Measurements from ENCODE around the gene TIMM17B. TPM values are rescaled to one million over a fixed set of nuclear protein-coding genes. Genes with fewer than 3 reads are reported as not detected.
"Not testable (repeated sequence)": the region's sequence is repeated elsewhere in the genome, so short reads cannot be mapped to it uniquely, and the experiment has no call there.

Gene TIMM17B
- total and polyA plus RNA-seq, 9 donors: 29.0 to 44.4 (median 34.4) TPM

DNA sequence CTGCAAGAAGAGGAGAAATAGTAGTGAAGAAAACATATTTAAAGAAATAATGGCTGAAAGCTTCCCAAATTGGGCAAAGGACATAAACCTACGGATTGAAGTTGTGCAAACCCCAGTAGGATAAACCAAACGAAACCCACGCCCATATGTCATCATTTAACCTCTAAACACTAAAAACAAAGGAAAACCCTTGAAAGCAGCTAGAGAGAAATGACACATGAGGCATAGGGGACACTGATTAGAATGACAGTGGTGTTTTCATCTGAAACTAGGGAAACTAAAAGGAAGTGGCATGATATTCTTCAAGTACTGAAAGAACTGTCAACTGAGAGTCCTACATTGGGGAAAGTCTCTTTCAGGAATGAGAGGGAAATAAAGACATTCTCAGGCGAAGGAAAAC is 20.6 kb downstream of the TIMM17B start:
- H3K9me3 ChIP-seq (replicated peaks; ENCODE audit: control insufficient read depth, low read depth, low read length); H3K27ac ChIP-seq (ENCODE audit: low read length); H3K4me1 ChIP-seq (ENCODE audit: control insufficient read depth, insufficient read depth, low read length); DNase-seq; H3K4me3 ChIP-seq (ENCODE audit: low read length); H3K36me3 ChIP-seq (ENCODE audit: control insufficient read depth, insufficient read depth, low read length); H3K27me3 ChIP-seq (ENCODE audit: control insufficient read depth, insufficient read depth, low read length): not testable (repeated sequence)
- WGBS (ENCODE audit: insufficient coverage): no CpG with 5 or more reads among the region's 4 CpGs

DNA sequence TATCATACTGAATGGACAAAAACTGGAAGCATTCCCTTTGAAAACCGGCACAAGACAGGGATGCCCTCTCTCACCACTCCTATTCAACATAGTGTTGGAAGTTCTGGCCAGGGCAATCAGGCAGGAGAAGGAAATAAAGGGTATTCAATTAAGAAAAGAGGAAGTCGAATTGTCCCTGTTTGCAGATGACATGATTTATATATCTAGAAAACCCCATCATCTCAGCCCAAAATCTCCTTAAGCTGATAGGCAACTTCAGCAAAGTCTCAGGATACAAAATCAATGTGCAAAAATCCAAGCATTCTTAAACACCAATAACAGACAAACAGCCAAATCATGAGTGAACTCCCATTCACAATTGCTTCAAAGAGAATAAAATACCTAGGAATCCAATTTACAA is 25.6 kb downstream of the TIMM17B start:
- H3K4me1 ChIP-seq (ENCODE audit: control insufficient read depth, insufficient read depth, low read length); H3K27me3 ChIP-seq (ENCODE audit: control insufficient read depth, insufficient read depth, low read length); H3K4me3 ChIP-seq (ENCODE audit: low read length); H3K36me3 ChIP-seq (ENCODE audit: control insufficient read depth, insufficient read depth, low read length); H3K27ac ChIP-seq (ENCODE audit: low read length); H3K9me3 ChIP-seq (replicated peaks; ENCODE audit: control insufficient read depth, low read depth, low read length); DNase-seq: not testable (repeated sequence)
- whole genome bisulfite sequencing (ENCODE audit: insufficient coverage): no CpG with 5 or more reads among the region's 2 CpGs

DNA sequence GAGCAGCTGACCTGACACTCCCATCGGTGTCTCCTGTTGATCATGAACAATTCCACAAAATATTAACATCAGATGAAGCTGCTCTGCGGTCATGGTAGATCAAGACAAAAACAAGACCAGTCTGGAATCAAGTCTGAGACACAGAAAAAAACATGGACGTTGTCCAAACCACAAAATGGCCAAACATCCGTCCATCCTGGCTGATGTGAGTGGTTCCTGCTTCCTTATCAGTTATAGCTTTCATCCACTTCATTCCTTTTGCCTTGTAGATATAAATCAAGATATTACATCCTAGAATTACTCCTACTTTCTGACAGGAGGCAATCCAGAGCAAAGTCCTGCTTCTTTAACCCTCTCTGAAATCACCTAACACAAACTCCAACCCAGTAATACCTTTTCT is 33.4 kb downstream of the TIMM17B start:
- Histone ChIP-seq H3K27ac (ENCODE audit: low read length) (no peak overlapping the region), H3K36me3 (ENCODE audit: control insufficient read depth, insufficient read depth, low read length) (no peaks in the 10 kb centered on the region), H3K4me1 (ENCODE audit: control insufficient read depth, insufficient read depth, low read length) (no peaks in the 10 kb centered on the region), H3K27me3 (ENCODE audit: control insufficient read depth, insufficient read depth, low read length) (no peaks in the 10 kb centered on the region), H3K9me3 (replicated peaks; ENCODE audit: control insufficient read depth, low read depth, low read length) (no peaks in the 10 kb centered on the region), H3K4me3 (ENCODE audit: low read length) (no peak overlapping the region)
- WGBS (ENCODE audit: insufficient coverage): 57% methylated on average over 4 of the region's 4 CpGs
- DNase-seq: no peak

DNA sequence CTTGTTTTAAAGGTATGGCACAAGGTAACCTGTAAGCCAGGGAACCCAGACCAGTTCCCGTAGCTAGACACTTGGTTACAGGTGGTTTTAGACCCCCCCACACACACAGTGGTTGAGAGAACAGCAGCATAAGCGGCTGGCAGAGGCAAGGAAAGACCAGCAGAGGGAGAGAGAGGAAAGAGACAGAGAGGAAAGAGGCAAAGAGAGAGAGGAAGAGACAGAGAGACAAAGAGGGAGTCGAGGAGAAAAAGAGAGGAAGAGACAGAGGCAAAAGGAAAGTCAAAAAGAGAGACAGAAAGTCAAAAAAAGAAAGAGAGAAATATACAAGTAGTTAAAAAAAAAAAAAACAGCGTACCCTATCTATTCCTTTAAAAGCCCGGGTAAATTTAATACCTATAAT is 42.7 kb downstream of the TIMM17B start:
- Histone ChIP-seq H3K36me3 (ENCODE audit: control insufficient read depth, insufficient read depth, low read length) (no peaks in the 10 kb centered on the region), H3K27ac (ENCODE audit: low read length) (no peak overlapping the region), H3K4me1 (ENCODE audit: control insufficient read depth, insufficient read depth, low read length) (no peaks in the 10 kb centered on the region), H3K27me3 (ENCODE audit: control insufficient read depth, insufficient read depth, low read length) (peaks cover 2% of the 10 kb centered on the region), H3K9me3 (replicated peaks; ENCODE audit: control insufficient read depth, low read depth, low read length) (no peaks in the 10 kb centered on the region), H3K4me3 (ENCODE audit: low read length) (no peak overlapping the region)
- WGBS (ENCODE audit: insufficient coverage): 33% methylated on average over 1 of the region's 5 CpGs
- no peak for DNase-seq

DNA sequence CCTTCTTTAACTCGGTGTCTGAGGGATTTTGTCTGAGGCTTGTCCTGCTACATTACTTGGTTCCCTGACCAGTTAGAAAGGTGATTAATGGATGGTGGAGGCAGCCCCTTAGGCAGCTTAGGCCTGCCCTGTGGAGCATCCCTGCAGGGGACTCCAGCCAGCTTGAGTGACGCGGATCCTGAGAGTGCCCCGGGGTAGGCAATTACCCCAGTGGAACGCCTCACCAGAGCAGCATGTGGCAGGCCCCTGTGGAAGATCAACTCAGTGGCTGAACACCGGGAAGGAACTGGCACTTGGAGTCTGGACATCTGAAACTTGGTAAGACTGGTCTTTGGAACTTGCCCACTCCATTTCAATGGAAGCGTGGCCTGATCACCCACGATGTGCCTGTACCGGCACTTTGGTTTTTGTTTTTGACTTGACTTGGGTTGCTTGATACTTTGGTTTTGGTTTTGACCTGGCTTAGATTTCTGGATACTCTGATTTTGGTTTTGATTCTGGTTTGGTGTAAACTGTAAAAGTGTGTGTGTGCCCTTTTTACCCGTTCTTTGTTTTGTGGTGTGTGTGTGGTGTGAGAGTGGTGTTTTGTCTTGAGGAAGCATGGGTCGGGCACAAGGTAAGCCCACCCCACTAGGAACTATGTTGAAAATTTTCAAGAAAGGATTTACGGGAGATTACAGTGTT is 43.3 kb downstream of the TIMM17B start:
- not testable (repeated sequence) for H3K27me3 ChIP-seq (ENCODE audit: control insufficient read depth, insufficient read depth, low read length); DNase-seq; H3K9me3 ChIP-seq (replicated peaks; ENCODE audit: control insufficient read depth, low read depth, low read length); H3K27ac ChIP-seq (ENCODE audit: low read length); H3K4me3 ChIP-seq (ENCODE audit: low read length); H3K36me3 ChIP-seq (ENCODE audit: control insufficient read depth, insufficient read depth, low read length); H3K4me1 ChIP-seq (ENCODE audit: control insufficient read depth, insufficient read depth, low read length)
- 92% methylated on average over 7 of the region's 12 CpGs for WGBS (ENCODE audit: insufficient coverage)

DNA sequence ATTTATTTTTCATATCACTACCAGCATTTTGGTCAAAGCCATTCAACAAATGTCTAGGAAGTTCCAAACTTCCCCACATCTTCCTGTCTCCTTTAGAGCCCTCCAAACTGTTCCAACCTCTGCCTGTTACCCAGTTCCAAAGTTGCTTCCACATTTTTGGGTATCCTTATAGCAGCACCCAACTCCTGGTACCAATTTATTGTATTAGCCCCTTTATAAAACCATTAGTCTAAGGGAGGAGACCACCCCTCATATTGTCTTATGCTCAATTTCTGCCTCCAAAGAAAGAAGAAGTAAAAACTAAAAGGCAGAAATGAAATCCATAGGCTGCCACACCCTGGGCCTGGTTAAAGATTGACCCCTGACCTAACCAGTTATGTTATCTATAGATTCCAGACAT is 44.1 kb downstream of the TIMM17B start:
- H3K36me3 ChIP-seq (ENCODE audit: control insufficient read depth, insufficient read depth, low read length); H3K4me1 ChIP-seq (ENCODE audit: control insufficient read depth, insufficient read depth, low read length); H3K9me3 ChIP-seq (replicated peaks; ENCODE audit: control insufficient read depth, low read depth, low read length); H3K4me3 ChIP-seq (ENCODE audit: low read length); DNase-seq; H3K27ac ChIP-seq (ENCODE audit: low read length); H3K27me3 ChIP-seq (ENCODE audit: control insufficient read depth, insufficient read depth, low read length): not testable (repeated sequence)

DNA sequence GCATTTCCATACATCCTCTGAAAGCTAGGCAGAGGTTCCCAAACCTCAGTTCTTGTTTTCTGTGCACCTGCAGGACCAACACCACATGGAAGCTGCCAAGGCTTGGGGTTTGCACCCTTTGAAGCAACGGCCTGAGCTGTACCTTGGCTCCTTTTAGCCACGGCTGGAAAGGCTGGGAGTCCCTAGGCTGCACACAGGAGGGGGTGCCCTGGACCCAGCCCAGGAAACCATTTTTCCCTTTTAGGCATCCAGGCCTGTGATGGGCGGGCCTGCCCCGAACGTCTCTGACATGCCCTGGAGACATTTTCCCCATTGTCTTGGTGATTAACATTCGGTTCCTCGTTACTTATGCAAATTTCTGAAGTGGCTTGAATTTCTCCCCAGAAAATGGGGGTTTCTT is 44.7 kb downstream of the TIMM17B start:
- no peaks in the 10 kb centered on the region for H3K9me3 ChIP-seq (replicated peaks; ENCODE audit: control insufficient read depth, low read depth, low read length)
- WGBS (ENCODE audit: insufficient coverage): 63% methylated on average over 6 of the region's 7 CpGs
- H3K4me3 ChIP-seq (ENCODE audit: low read length): no peak overlapping the region
- no peaks in the 10 kb centered on the region for H3K36me3 ChIP-seq (ENCODE audit: control insufficient read depth, insufficient read depth, low read length)
- no peaks in the 10 kb centered on the region for H3K4me1 ChIP-seq (ENCODE audit: control insufficient read depth, insufficient read depth, low read length)
- DNase-seq: no peak
- peaks cover 2% of the 10 kb centered on the region for H3K27me3 ChIP-seq (ENCODE audit: control insufficient read depth, insufficient read depth, low read length)
- no peak overlapping the region for H3K27ac ChIP-seq (ENCODE audit: low read length)

DNA sequence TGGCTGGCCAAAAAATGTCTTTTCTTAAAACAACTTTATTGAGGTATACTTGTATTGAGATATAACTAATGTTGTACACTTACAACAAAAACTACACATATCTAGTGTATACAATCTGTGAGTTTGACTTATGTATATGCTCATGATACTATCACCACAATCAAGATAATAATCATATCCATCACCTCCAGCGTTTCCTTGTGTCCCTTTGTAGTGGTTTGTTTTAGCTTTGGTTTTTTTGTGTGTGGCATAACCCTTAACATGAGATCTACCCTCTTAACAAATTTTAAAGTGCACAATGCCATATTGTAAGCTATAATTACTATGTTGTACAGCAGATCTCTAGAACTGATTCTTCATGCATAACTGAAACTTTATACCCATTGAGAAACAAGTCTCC is 48.7 kb downstream of the TIMM17B start:
- Histone ChIP-seq H3K27ac (ENCODE audit: low read length) (no peak overlapping the region), H3K27me3 (ENCODE audit: control insufficient read depth, insufficient read depth, low read length) (peaks cover 2% of the 10 kb centered on the region), H3K9me3 (replicated peaks; ENCODE audit: control insufficient read depth, low read depth, low read length) (no peaks in the 10 kb centered on the region), H3K4me3 (ENCODE audit: low read length) (no peak overlapping the region), H3K4me1 (ENCODE audit: control insufficient read depth, insufficient read depth, low read length) (no peaks in the 10 kb centered on the region), H3K36me3 (ENCODE audit: control insufficient read depth, insufficient read depth, low read length) (no peaks in the 10 kb centered on the region)
- DNase-seq: no peak
- WGBS (ENCODE audit: insufficient coverage): no CpG with 5 or more reads among the region's 1 CpG

Other genes with a start within 250 kb of the TIMM17B start
- 2.1 TPM for gene WAS, start 214.0 kb downstream of the TIMM17B start, total RNA-seq
- 1 to 10 TPM; 3.3 to 5.9 (median 4.1) TPM for gene WAS, start 214.0 kb downstream of the TIMM17B start, polyA plus RNA-seq (ENCODE audit: insufficient read depth in 1 of 8, insufficient read length in 8 of 8, low replicate concordance in 1 of 8)
- 3.1 TPM for gene SUV39H1, start 201.0 kb downstream of the TIMM17B start, total RNA-seq
- 1 to 10 TPM; 4.0 to 5.6 (median 4.7) TPM for gene SUV39H1, start 201.0 kb downstream of the TIMM17B start, polyA plus RNA-seq (ENCODE audit: insufficient read depth in 1 of 8, insufficient read length in 8 of 8, low replicate concordance in 1 of 8)
- not detected for gene GLOD5, start 136.0 kb downstream of the TIMM17B start, total RNA-seq
- gene GLOD5, start 136.0 kb downstream of the TIMM17B start, polyA plus RNA-seq (ENCODE audit: insufficient read depth in 1 of 8, insufficient read length in 8 of 8, low replicate concordance in 1 of 8): under 1 TPM in 1 of 8 donors, not detected in 7; 0.50 TPM
- 0.22 TPM for gene GATA1, start 111.2 kb downstream of the TIMM17B start, total RNA-seq
- gene GATA1, start 111.2 kb downstream of the TIMM17B start, polyA plus RNA-seq (ENCODE audit: insufficient read depth in 1 of 8, insufficient read length in 8 of 8, low replicate concordance in 1 of 8): under 1 TPM; 0.30 to 0.98 (median 0.61) TPM
- 78.6 TPM for gene HDAC6, start 95.7 kb downstream of the TIMM17B start, total RNA-seq
- 100 to 1,000 TPM in 3 of 8 donors, 10 to 100 TPM in 5; 73.8 to 112 (median 91.6) TPM for gene HDAC6, start 95.7 kb downstream of the TIMM17B start, polyA plus RNA-seq (ENCODE audit: insufficient read depth in 1 of 8, insufficient read length in 8 of 8, low replicate concordance in 1 of 8)
- not detected for gene ERAS, start 71.3 kb downstream of the TIMM17B start, total RNA-seq
- gene ERAS, start 71.3 kb downstream of the TIMM17B start, polyA plus RNA-seq (ENCODE audit: insufficient read depth in 1 of 8, insufficient read length in 8 of 8, low replicate concordance in 1 of 8): under 1 TPM in 1 of 8 donors, not detected in 7; 0.10 TPM
- not detected for gene PCSK1N, start 62.2 kb downstream of the TIMM17B start, total RNA-seq
- gene PCSK1N, start 62.2 kb downstream of the TIMM17B start, polyA plus RNA-seq (ENCODE audit: insufficient read depth in 1 of 8, insufficient read length in 8 of 8, low replicate concordance in 1 of 8): 1 to 10 TPM in 2 of 8 donors, under 1 TPM in 4, not detected in 2; 0.15 to 5.4 (median 0.26) TPM
- gene PQBP1, start 162 bp upstream of the TIMM17B start, total RNA-seq: 54.4 TPM
- 10 to 100 TPM; 64.2 to 76.6 (median 70.3) TPM for gene PQBP1, start 162 bp upstream of the TIMM17B start, polyA plus RNA-seq (ENCODE audit: insufficient read depth in 1 of 8, insufficient read length in 8 of 8, low replicate concordance in 1 of 8)
- gene SLC35A2, start 13.9 kb upstream of the TIMM17B start, total RNA-seq: 7.7 TPM
- 10 to 100 TPM; 15.9 to 22.1 (median 17.0) TPM for gene SLC35A2, start 13.9 kb upstream of the TIMM17B start, polyA plus RNA-seq (ENCODE audit: insufficient read depth in 1 of 8, insufficient read length in 8 of 8, low replicate concordance in 1 of 8)
- gene PIM2, start 21.3 kb upstream of the TIMM17B start, total RNA-seq: 1.7 TPM
- gene PIM2, start 21.3 kb upstream of the TIMM17B start, polyA plus RNA-seq (ENCODE audit: insufficient read depth in 1 of 8, insufficient read length in 8 of 8, low replicate concordance in 1 of 8): 1 to 10 TPM in 7 of 8 donors, under 1 TPM in 1; 0.92 to 2.3 (median 1.7) TPM
- gene OTUD5, start 59.8 kb upstream of the TIMM17B start, total RNA-seq: 18.9 TPM
- 10 to 100 TPM; 37.5 to 45.2 (median 38.4) TPM for gene OTUD5, start 59.8 kb upstream of the TIMM17B start, polyA plus RNA-seq (ENCODE audit: insufficient read depth in 1 of 8, insufficient read length in 8 of 8, low replicate concordance in 1 of 8)
- gene KCND1, start 74.1 kb upstream of the TIMM17B start, total RNA-seq: 0.66 TPM
- 1 to 10 TPM in 4 of 8 donors, under 1 TPM in 4; 0.72 to 1.7 (median 1.0) TPM for gene KCND1, start 74.1 kb upstream of the TIMM17B start, polyA plus RNA-seq (ENCODE audit: insufficient read depth in 1 of 8, insufficient read length in 8 of 8, low replicate concordance in 1 of 8)
- 9.9 TPM for gene GRIPAP1, start 104.5 kb upstream of the TIMM17B start, total RNA-seq
- 10 to 100 TPM; 18.0 to 26.0 (median 22.3) TPM for gene GRIPAP1, start 104.5 kb upstream of the TIMM17B start, polyA plus RNA-seq (ENCODE audit: insufficient read depth in 1 of 8, insufficient read length in 8 of 8, low replicate concordance in 1 of 8)
- 10.8 TPM for gene TFE3, start 145.6 kb upstream of the TIMM17B start, total RNA-seq
- gene TFE3, start 145.6 kb upstream of the TIMM17B start, polyA plus RNA-seq (ENCODE audit: insufficient read depth in 1 of 8, insufficient read length in 8 of 8, low replicate concordance in 1 of 8): 10 to 100 TPM; 20.5 to 27.3 (median 21.4) TPM
- gene CCDC120, start 161.2 kb upstream of the TIMM17B start, total RNA-seq: 0.98 TPM
- 1 to 10 TPM; 3.3 to 6.0 (median 4.1) TPM for gene CCDC120, start 161.2 kb upstream of the TIMM17B start, polyA plus RNA-seq (ENCODE audit: insufficient read depth in 1 of 8, insufficient read length in 8 of 8, low replicate concordance in 1 of 8)
- gene PRAF2, start 176.2 kb upstream of the TIMM17B start, total RNA-seq: 4.2 TPM
- gene PRAF2, start 176.2 kb upstream of the TIMM17B start, polyA plus RNA-seq (ENCODE audit: insufficient read depth in 1 of 8, insufficient read length in 8 of 8, low replicate concordance in 1 of 8): 10 to 100 TPM; 19.3 to 29.8 (median 23.0) TPM
- 25.5 TPM for gene WDR45, start 182.1 kb upstream of the TIMM17B start, total RNA-seq
- gene WDR45, start 182.1 kb upstream of the TIMM17B start, polyA plus RNA-seq (ENCODE audit: insufficient read depth in 1 of 8, insufficient read length in 8 of 8, low replicate concordance in 1 of 8): 10 to 100 TPM; 34.1 to 39.1 (median 36.6) TPM
- gene GPKOW, start 226.0 kb upstream of the TIMM17B start, total RNA-seq: 20.7 TPM
- gene GPKOW, start 226.0 kb upstream of the TIMM17B start, polyA plus RNA-seq (ENCODE audit: insufficient read depth in 1 of 8, insufficient read length in 8 of 8, low replicate concordance in 1 of 8): 10 to 100 TPM; 18.3 to 19.6 (median 19.0) TPM